ENCODE results near the gene SNX8.
A peak's percentile ranks its signal among the peaks of the same experiment; 100 is the strongest.

The SNX8 gene

DNA sequence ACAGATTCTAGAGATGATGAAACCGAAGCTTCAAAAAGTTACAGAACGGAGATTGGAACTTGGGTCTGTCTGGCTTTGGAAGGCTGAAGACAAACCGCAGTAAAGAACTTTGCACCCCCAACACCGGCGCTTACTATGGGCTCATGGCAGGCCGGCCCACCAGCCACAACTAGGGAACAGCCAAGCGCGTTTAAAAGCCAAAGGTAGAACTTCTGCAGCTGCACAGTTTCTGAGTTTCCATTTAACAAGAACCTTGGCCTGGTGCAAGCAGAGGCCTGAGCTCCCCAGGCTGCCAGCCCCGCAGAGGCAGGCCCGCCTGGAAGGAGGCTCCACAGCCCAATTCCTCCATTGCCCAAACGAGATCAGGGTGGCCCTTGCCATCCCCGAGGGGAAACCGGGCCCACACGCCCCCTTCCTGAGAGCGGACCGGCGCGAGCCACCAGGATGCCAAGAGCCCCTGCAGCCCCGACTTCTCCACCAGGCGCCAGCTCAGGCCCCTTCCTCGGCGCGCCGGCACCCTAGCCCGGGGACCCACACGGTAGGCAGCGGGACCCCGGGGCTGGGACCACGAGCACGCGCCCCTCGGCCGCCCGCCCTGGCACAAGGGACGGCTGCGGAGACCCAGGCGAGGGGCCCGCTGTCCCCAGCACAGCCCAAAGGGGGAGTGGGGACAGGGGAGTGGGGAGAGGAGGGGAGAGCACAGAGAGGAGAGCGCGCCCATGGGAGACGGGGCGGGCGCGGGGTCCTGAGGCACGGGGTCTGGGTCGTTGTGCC lies 82.1 kb downstream of the SNX8 start:
- Histone ChIP-seq H3K9ac (ENCODE audit: insufficient read length, low read depth) (peak overlapping the region; percentile 89), H3K27me3 (ENCODE audit: insufficient read depth, insufficient read length) (no peaks in the 10 kb centered on the region), H3K4me1 (ENCODE audit: insufficient read depth, insufficient read length) (peaks cover 3% of the 10 kb centered on the region), H3K4me3 (ENCODE audit: insufficient read length, low read depth) (peak overlapping the region; percentile 76), H3K36me3 (ENCODE audit: insufficient read depth, insufficient read length, low read length) (peaks cover 68% of the 10 kb centered on the region), H3K9me3 (ENCODE audit: insufficient read depth, low read length) (no peaks in the 10 kb centered on the region)
- TF ChIP-seq YY1 (IDR thresholded peaks at IDR 0.05; ENCODE audit: insufficient read depth, insufficient read length), result no peak
- TF ChIP-seq SUZ12 (IDR thresholded peaks at IDR 0.05; ENCODE audit: extremely low read depth, insufficient read depth, insufficient read length), result no peak
- no peak for TF ChIP-seq ZNF274 (IDR thresholded peaks at IDR 0.05; ENCODE audit: low read depth, low read length)
- DNase-seq (ENCODE audit: low read depth, low spot score), result no peak

GRCh38 chr7:2230882-2231281 lies 83.4 kb downstream of the SNX8 start:
- H3K9ac ChIP-seq (ENCODE audit: insufficient read length, low read depth), result no peak overlapping the region
- H3K4me1 ChIP-seq (ENCODE audit: insufficient read depth, insufficient read length), result peaks cover 3% of the 10 kb centered on the region
- H3K36me3 ChIP-seq (ENCODE audit: insufficient read depth, insufficient read length, low read length), result peaks cover 70% of the 10 kb centered on the region
- H3K4me3 ChIP-seq (ENCODE audit: insufficient read length, low read depth), result no peak overlapping the region
- H3K27me3 ChIP-seq (ENCODE audit: insufficient read depth, insufficient read length), result no peaks in the 10 kb centered on the region
- DNase-seq (ENCODE audit: low read depth, low spot score), result no peak
- TF ChIP-seq YY1 (IDR thresholded peaks at IDR 0.05; ENCODE audit: insufficient read depth, insufficient read length), result no peak
- TF ChIP-seq ZNF274 (IDR thresholded peaks at IDR 0.05; ENCODE audit: low read depth, low read length), result no peak
- no peak for TF ChIP-seq SUZ12 (IDR thresholded peaks at IDR 0.05; ENCODE audit: extremely low read depth, insufficient read depth, insufficient read length)
- no peaks in the 10 kb centered on the region for H3K9me3 ChIP-seq (ENCODE audit: insufficient read depth, low read length)

GRCh38 chr7:2230226-2230625 lies 84.0 kb downstream of the SNX8 start:
- Histone ChIP-seq H3K36me3 (ENCODE audit: insufficient read depth, insufficient read length, low read length) (peaks cover 70% of the 10 kb centered on the region), H3K9ac (ENCODE audit: insufficient read length, low read depth) (no peak overlapping the region), H3K9me3 (ENCODE audit: insufficient read depth, low read length) (no peaks in the 10 kb centered on the region), H3K4me1 (ENCODE audit: insufficient read depth, insufficient read length) (peaks cover 3% of the 10 kb centered on the region), H3K4me3 (ENCODE audit: insufficient read length, low read depth) (no peak overlapping the region), H3K27me3 (ENCODE audit: insufficient read depth, insufficient read length) (no peaks in the 10 kb centered on the region)
- TF ChIP-seq SUZ12 (IDR thresholded peaks at IDR 0.05; ENCODE audit: extremely low read depth, insufficient read depth, insufficient read length) (no peak), YY1 (IDR thresholded peaks at IDR 0.05; ENCODE audit: insufficient read depth, insufficient read length) (no peak), ZNF274 (IDR thresholded peaks at IDR 0.05; ENCODE audit: low read depth, low read length) (no peak)
- no peak for DNase-seq (ENCODE audit: low read depth, low spot score)

DNA sequence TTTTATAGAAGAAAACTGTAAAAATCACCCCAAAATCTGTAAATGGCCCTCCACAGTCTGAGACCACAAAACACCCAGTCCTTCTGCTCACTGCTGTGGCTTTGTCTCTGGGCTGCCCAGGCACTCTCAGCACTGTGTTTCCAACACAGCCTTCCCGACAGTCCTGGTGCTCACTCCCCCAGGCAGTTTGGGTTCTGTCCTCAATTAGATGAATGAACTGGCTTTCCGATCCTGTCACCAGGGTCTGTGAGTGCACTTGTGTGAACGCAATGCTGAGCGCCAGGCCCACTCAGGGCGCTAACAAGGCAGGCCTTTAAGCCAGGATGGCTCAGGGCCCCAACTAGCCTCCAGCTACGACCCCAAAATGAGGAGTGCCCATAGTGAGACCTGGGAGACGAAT lies 84.8 kb downstream of the SNX8 start:
- Histone ChIP-seq H3K27me3 (ENCODE audit: insufficient read depth, insufficient read length) (no peaks in the 10 kb centered on the region), H3K4me3 (ENCODE audit: insufficient read length, low read depth) (no peak overlapping the region), H3K9me3 (ENCODE audit: insufficient read depth, low read length) (no peaks in the 10 kb centered on the region), H3K36me3 (ENCODE audit: insufficient read depth, insufficient read length, low read length) (peaks cover 70% of the 10 kb centered on the region), H3K9ac (ENCODE audit: insufficient read length, low read depth) (no peak overlapping the region), H3K4me1 (ENCODE audit: insufficient read depth, insufficient read length) (peaks cover 3% of the 10 kb centered on the region)
- TF ChIP-seq YY1 (IDR thresholded peaks at IDR 0.05; ENCODE audit: insufficient read depth, insufficient read length), result no peak
- no peak for TF ChIP-seq ZNF274 (IDR thresholded peaks at IDR 0.05; ENCODE audit: low read depth, low read length)
- TF ChIP-seq SUZ12 (IDR thresholded peaks at IDR 0.05; ENCODE audit: extremely low read depth, insufficient read depth, insufficient read length), result no peak
- no peak for DNase-seq (ENCODE audit: low read depth, low spot score)

DNA sequence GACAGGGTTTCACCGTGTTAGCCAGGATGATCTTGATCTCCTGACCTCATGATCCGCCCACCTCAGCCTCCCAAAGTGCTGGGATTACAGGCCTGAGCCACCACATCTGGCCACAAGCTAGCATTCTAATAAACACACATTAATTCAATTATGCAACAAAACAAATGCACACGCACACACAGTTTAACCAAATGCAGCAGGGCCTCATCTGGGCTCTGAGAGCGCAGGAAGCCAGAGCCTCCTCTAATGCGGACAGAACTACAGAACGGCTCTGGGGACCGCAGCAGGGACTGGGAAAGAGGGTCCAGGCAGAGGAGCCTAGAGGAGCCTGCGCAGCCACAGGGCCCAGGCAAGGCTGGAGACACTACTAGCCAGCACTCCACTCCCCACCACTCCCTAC lies 85.3 kb downstream of the SNX8 start:
- no peak overlapping the region for H3K4me3 ChIP-seq (ENCODE audit: insufficient read length, low read depth)
- no peaks in the 10 kb centered on the region for H3K27me3 ChIP-seq (ENCODE audit: insufficient read depth, insufficient read length)
- TF ChIP-seq ZNF274 (IDR thresholded peaks at IDR 0.05; ENCODE audit: low read depth, low read length) (no peak), YY1 (IDR thresholded peaks at IDR 0.05; ENCODE audit: insufficient read depth, insufficient read length) (no peak), SUZ12 (IDR thresholded peaks at IDR 0.05; ENCODE audit: extremely low read depth, insufficient read depth, insufficient read length) (no peak)
- peaks cover 70% of the 10 kb centered on the region for H3K36me3 ChIP-seq (ENCODE audit: insufficient read depth, insufficient read length, low read length)
- no peak overlapping the region for H3K9ac ChIP-seq (ENCODE audit: insufficient read length, low read depth)
- peaks cover 3% of the 10 kb centered on the region for H3K4me1 ChIP-seq (ENCODE audit: insufficient read depth, insufficient read length)
- DNase-seq (ENCODE audit: low read depth, low spot score), result no peak
- no peaks in the 10 kb centered on the region for H3K9me3 ChIP-seq (ENCODE audit: insufficient read depth, low read length)

DNA sequence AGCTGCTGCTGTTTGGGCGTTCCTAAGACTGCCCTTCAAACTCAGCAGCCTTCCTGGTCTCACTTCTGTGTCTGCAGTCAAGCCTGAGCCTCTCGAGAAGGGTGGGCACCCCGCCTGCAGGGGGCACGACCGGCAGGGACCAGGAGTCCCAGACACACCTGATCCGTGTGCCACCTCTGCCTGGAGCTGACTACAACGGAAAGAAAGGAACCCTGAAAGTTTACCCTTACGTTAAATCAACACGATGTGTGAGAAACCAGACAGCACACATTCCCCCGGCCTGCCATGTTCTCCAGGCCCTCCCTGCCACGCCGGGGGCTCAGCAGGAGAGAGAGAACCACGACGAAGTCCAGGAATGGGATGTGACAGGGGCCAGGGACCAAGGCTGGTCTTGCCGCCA lies 86.5 kb downstream of the SNX8 start:
- H3K9ac ChIP-seq (ENCODE audit: insufficient read length, low read depth), result peak overlapping the region; percentile 23
- no peak overlapping the region for H3K4me3 ChIP-seq (ENCODE audit: insufficient read length, low read depth)
- H3K9me3 ChIP-seq (ENCODE audit: insufficient read depth, low read length), result no peaks in the 10 kb centered on the region
- no peaks in the 10 kb centered on the region for H3K27me3 ChIP-seq (ENCODE audit: insufficient read depth, insufficient read length)
- peaks cover 3% of the 10 kb centered on the region for H3K4me1 ChIP-seq (ENCODE audit: insufficient read depth, insufficient read length)
- no peak for DNase-seq (ENCODE audit: low read depth, low spot score)
- TF ChIP-seq YY1 (IDR thresholded peaks at IDR 0.05; ENCODE audit: insufficient read depth, insufficient read length), result no peak
- no peak for TF ChIP-seq ZNF274 (IDR thresholded peaks at IDR 0.05; ENCODE audit: low read depth, low read length)
- TF ChIP-seq SUZ12 (IDR thresholded peaks at IDR 0.05; ENCODE audit: extremely low read depth, insufficient read depth, insufficient read length), result no peak
- peaks cover 80% of the 10 kb centered on the region for H3K36me3 ChIP-seq (ENCODE audit: insufficient read depth, insufficient read length, low read length)

DNA sequence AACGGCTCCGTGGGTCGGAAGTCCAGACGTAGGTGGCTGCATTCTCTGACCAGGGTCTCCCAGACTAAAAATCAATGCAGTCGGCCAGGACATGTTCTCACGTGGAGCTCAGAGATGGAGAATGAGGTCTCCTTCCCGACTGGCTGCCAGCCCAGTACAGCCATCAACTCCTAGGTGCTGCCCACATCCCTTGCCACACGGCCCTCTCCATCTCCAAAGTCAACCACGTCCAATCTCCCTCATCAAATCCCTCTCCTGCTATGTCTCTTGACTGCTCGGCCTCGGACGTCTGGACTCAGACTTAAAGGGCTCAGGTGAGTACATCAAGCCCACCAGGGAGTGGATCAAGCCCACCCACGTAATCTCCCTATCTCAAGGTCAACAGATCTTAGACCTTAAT lies 88.4 kb downstream of the SNX8 start:
- Histone ChIP-seq H3K9me3 (ENCODE audit: insufficient read depth, low read length) (no peaks in the 10 kb centered on the region), H3K4me3 (ENCODE audit: insufficient read length, low read depth) (no peak overlapping the region), H3K4me1 (ENCODE audit: insufficient read depth, insufficient read length) (peaks cover 3% of the 10 kb centered on the region), H3K36me3 (ENCODE audit: insufficient read depth, insufficient read length, low read length) (peaks cover 98% of the 10 kb centered on the region), H3K27me3 (ENCODE audit: insufficient read depth, insufficient read length) (no peaks in the 10 kb centered on the region), H3K9ac (ENCODE audit: insufficient read length, low read depth) (no peak overlapping the region)
- DNase-seq (ENCODE audit: low read depth, low spot score), result no peak
- no peak for TF ChIP-seq YY1 (IDR thresholded peaks at IDR 0.05; ENCODE audit: insufficient read depth, insufficient read length)
- no peak for TF ChIP-seq SUZ12 (IDR thresholded peaks at IDR 0.05; ENCODE audit: extremely low read depth, insufficient read depth, insufficient read length)

Measured in NT2/D1 (cell line).